Measurements from ENCODE around the gene SEMA6B.
A peak's percentile ranks its signal among the peaks of the same experiment; 100 is the strongest.
"Not testable (repeated sequence)": the region's sequence is repeated elsewhere in the genome, so short reads cannot be mapped to it uniquely, and the experiment has no call there.

Gene SEMA6B

GRCh38 chr19:4567584-4568071, 8.1 kb upstream of the SEMA6B start:
- H3K27ac ChIP-seq = no peak overlapping the region
- peaks cover 41% of the 10 kb centered on the region for H3K27me3 ChIP-seq (ENCODE audit: insufficient read depth, low read depth)
- H3K9ac ChIP-seq = no peak overlapping the region
- H4K20me1 ChIP-seq (ENCODE audit: insufficient read depth) = no peaks in the 10 kb centered on the region
- no peak overlapping the region for H2AFZ ChIP-seq (ENCODE audit: low read depth)
- TF ChIP-seq, protein P1, sequence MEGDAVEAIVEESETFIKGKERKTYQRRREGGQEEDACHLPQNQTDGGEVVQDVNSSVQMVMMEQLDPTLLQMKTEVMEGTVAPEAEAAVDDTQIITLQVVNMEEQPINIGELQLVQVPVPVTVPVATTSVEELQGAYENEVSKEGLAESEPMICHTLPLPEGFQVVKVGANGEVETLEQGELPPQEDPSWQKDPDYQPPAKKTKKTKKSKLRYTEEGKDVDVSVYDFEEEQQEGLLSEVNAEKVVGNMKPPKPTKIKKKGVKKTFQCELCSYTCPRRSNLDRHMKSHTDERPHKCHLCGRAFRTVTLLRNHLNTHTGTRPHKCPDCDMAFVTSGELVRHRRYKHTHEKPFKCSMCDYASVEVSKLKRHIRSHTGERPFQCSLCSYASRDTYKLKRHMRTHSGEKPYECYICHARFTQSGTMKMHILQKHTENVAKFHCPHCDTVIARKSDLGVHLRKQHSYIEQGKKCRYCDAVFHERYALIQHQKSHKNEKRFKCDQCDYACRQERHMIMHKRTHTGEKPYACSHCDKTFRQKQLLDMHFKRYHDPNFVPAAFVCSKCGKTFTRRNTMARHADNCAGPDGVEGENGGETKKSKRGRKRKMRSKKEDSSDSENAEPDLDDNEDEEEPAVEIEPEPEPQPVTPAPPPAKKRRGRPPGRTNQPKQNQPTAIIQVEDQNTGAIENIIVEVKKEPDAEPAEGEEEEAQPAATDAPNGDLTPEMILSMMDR (conservative IDR thresholded peaks at IDR 0.05; ENCODE audit: low read depth, low read length) = peak; percentile 79
- no peak overlapping the region for H3K4me2 ChIP-seq
- H3K4me1 ChIP-seq (ENCODE audit: low read depth, poor library complexity, severe bottlenecking) = peaks cover 14% of the 10 kb centered on the region
- no peak overlapping the region for H3K4me3 ChIP-seq (IDR thresholded peaks at IDR 0.05; ENCODE audit: insufficient read depth, low read depth, low read length)
- no peaks in the 10 kb centered on the region for H3K79me2 ChIP-seq (ENCODE audit: insufficient read depth, low read depth)
- H3K36me3 ChIP-seq (ENCODE audit: insufficient read depth) = no peaks in the 10 kb centered on the region

GRCh38 chr19:4566402-4567051, 7.0 kb upstream of the SEMA6B start:
- H3K9ac ChIP-seq = no peak overlapping the region
- H3K4me2 ChIP-seq = peak overlapping the region; percentile 42; the same call in 1 of the 2 replicates
- peaks cover 14% of the 10 kb centered on the region for H3K4me1 ChIP-seq (ENCODE audit: low read depth, poor library complexity, severe bottlenecking)
- H2AFZ ChIP-seq (ENCODE audit: low read depth) = no peak overlapping the region
- TF ChIP-seq, protein P1 (conservative IDR thresholded peaks at IDR 0.05; ENCODE audit: low read depth, low read length) = no peak
- no peaks in the 10 kb centered on the region for H3K79me2 ChIP-seq (ENCODE audit: insufficient read depth, low read depth)
- no peak overlapping the region for H3K4me3 ChIP-seq (IDR thresholded peaks at IDR 0.05; ENCODE audit: insufficient read depth, low read depth, low read length)
- H3K27ac ChIP-seq = no peak overlapping the region
- no peaks in the 10 kb centered on the region for H3K36me3 ChIP-seq (ENCODE audit: insufficient read depth)
- peaks cover 38% of the 10 kb centered on the region for H3K27me3 ChIP-seq (ENCODE audit: insufficient read depth, low read depth)
- H4K20me1 ChIP-seq (ENCODE audit: insufficient read depth) = no peaks in the 10 kb centered on the region

DNA sequence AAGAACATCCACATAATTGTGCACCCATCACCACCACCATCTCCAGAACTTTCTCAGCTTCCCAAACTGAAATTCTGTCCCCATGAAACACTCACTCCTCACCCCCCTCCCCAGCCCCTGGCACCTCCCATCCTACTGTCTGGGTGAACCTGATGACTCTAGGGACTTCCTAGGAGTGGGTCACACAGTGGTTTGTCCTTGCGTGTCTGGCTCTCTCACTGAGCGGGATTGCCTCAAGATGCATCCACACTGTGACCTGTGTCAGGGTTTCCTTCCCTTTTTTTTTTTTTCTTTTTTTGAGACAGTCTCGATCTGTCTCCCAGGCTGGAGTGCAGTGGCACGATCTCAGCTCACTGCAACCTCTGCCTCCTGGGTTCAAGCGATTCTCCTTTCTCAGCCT, 4.1 kb upstream of the SEMA6B start:
- H3K4me2 ChIP-seq; H4K20me1 ChIP-seq (ENCODE audit: insufficient read depth); H2AFZ ChIP-seq (ENCODE audit: low read depth); H3K36me3 ChIP-seq (ENCODE audit: insufficient read depth); H3K9ac ChIP-seq; H3K4me3 ChIP-seq (IDR thresholded peaks at IDR 0.05; ENCODE audit: insufficient read depth, low read depth, low read length); H3K79me2 ChIP-seq (ENCODE audit: insufficient read depth, low read depth); H3K27ac ChIP-seq: not testable (repeated sequence)
- H3K27me3 ChIP-seq (ENCODE audit: insufficient read depth, low read depth) = peaks cover 39% of the 10 kb centered on the region
- peaks cover 14% of the 10 kb centered on the region for H3K4me1 ChIP-seq (ENCODE audit: low read depth, poor library complexity, severe bottlenecking)

DNA sequence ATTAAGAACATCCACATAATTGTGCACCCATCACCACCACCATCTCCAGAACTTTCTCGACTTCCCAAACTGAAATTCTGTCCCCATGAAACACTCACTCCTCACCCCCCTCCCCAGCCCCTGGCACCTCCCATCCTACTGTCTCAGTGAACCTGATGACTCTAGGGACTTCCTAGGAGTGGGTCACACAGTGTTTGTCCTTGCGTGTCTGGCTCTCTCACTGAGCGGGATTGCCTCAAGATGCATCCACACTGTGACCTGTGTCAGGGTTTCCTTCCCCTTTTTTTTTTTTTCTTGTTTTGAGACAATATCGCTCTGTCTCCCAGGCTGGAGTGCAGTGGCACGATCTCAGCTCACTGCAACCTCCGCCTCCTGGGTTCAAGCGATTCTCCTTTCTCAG, 2.6 kb upstream of the SEMA6B start:
- Histone ChIP-seq H3K27me3 (ENCODE audit: insufficient read depth, low read depth) (peaks cover 37% of the 10 kb centered on the region), H3K4me1 (ENCODE audit: low read depth, poor library complexity, severe bottlenecking) (peaks cover 13% of the 10 kb centered on the region)
- not testable (repeated sequence) for H4K20me1 ChIP-seq (ENCODE audit: insufficient read depth); H2AFZ ChIP-seq (ENCODE audit: low read depth); H3K4me2 ChIP-seq; H3K9ac ChIP-seq; H3K27ac ChIP-seq; H3K79me2 ChIP-seq (ENCODE audit: insufficient read depth, low read depth); H3K36me3 ChIP-seq (ENCODE audit: insufficient read depth); H3K4me3 ChIP-seq (IDR thresholded peaks at IDR 0.05; ENCODE audit: insufficient read depth, low read depth, low read length)

DNA sequence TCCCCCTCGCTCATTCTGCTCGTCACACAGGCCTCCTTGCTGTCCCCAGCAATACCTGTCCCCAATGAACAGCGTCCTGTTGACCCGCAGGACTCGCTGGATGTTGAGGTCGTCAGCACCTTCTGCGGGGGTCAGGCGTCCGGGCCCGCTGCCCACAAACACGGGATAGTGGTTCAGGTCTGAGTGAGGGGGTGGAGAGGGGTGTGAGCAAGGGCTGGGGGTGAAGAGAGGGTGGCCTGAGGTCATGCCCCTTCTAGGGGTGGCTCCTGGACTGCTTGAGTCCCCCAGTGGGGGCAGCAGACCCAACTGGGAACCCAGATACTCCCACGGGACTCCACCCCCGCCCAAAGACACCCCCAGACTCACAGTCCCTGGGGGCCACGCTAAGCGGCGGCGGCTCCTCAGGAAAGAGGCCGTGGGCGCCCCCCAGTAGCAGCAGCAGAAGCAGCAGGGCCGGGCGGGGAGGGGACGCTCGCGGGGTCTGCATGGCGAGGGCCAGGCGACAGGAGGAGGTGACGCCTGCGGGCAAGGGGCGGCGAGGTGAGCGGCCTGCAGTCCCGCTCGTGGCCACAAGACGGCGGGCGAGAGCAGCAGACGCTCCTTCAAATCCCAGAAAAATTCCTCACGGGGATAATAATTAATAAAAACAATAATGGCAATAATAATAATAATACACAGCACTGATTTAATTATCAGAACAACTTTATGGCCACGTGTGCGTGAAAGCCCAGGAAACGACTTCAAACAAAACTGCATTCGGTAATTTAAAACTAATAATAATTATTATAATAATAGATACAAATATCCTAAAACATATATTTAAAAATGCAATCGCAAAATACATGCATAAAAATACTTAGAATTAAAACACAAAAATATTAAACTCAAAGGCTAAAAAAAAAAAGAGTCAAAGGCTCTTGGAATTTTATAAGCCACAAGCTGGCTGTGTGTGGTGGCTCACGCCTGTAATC, 1.2 kb downstream of the SEMA6B start:
- H3K4me3 ChIP-seq (IDR thresholded peaks at IDR 0.05; ENCODE audit: insufficient read depth, low read depth, low read length) = no peak overlapping the region
- H3K27me3 ChIP-seq (ENCODE audit: insufficient read depth, low read depth) = peaks cover 7% of the 10 kb centered on the region; the same call in 1 of the 2 replicates
- no peak overlapping the region for H3K4me2 ChIP-seq
- TF ChIP-seq, protein P1 (conservative IDR thresholded peaks at IDR 0.05; ENCODE audit: low read depth, low read length) = peak; percentile 90
- no peak overlapping the region for H3K9ac ChIP-seq
- no peaks in the 10 kb centered on the region for H3K79me2 ChIP-seq (ENCODE audit: insufficient read depth, low read depth)
- H4K20me1 ChIP-seq (ENCODE audit: insufficient read depth) = no peaks in the 10 kb centered on the region
- H3K27ac ChIP-seq = no peak overlapping the region
- H2AFZ ChIP-seq (ENCODE audit: low read depth) = no peak overlapping the region; the same call in 1 of the 2 replicates
- H3K36me3 ChIP-seq (ENCODE audit: insufficient read depth) = no peaks in the 10 kb centered on the region
- no peaks in the 10 kb centered on the region for H3K4me1 ChIP-seq (ENCODE audit: low read depth, poor library complexity, severe bottlenecking)
